ENCODE results near the gene FER.

DNA sequence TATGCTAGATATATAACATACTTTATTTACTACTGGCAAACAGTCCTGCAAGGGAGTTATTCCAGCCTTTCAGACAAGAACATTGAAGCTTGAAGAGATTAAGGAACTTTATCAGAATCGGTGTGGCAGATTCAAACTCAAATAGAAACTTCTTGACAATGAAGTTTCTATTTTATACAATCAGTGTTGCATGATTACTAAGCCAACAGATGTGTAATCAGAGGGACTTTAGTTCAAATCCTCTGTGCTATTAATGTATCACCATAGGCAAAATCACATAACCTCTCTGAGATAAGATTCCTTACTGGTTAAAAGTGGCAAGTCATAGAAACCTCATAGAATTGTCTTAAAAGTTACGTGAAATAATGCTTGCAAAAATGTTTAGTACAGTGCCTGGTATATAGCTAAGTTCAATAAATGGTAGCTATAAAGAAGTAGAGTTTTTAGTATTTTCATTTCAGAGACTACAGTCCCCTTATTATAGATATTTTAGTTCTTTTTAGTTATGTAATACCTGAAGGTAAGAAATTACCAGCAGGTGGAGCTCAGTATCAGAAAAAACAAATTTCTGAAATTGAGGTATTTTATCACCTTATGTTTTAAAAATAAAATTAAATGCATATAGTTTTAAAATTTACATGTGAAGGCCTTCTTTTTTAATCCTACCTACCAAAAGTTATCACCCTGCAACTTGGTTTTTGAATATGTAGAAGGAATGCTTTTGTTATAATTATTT, 172.1 kb downstream of the FER start:
- TF ChIP-seq, protein P1, sequence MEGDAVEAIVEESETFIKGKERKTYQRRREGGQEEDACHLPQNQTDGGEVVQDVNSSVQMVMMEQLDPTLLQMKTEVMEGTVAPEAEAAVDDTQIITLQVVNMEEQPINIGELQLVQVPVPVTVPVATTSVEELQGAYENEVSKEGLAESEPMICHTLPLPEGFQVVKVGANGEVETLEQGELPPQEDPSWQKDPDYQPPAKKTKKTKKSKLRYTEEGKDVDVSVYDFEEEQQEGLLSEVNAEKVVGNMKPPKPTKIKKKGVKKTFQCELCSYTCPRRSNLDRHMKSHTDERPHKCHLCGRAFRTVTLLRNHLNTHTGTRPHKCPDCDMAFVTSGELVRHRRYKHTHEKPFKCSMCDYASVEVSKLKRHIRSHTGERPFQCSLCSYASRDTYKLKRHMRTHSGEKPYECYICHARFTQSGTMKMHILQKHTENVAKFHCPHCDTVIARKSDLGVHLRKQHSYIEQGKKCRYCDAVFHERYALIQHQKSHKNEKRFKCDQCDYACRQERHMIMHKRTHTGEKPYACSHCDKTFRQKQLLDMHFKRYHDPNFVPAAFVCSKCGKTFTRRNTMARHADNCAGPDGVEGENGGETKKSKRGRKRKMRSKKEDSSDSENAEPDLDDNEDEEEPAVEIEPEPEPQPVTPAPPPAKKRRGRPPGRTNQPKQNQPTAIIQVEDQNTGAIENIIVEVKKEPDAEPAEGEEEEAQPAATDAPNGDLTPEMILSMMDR (IDR thresholded peaks at IDR 0.05; ENCODE audit: low read length) = peak; percentile 43
- no peak for TF ChIP-seq EZH2 (IDR thresholded peaks at IDR 0.05; ENCODE audit: borderline replicate concordance, low read length)
